ENCODE measurements around the gene CHMP5. TPM values are rescaled to one million over a fixed set of nuclear protein-coding genes. Genes with fewer than 3 reads are reported as not detected.

Gene CHMP5
- polyA plus RNA-seq: 100 to 1,000 TPM in 2 of 4 donors, 10 to 100 TPM in 2; 78.1 to 212 (median 134) TPM
- long read RNA-seq, donor 1, transcript CHMP5-201 (8 exons, 1,477 nt): major isoform, 112 of 237 reads
- long read RNA-seq, donor 1, transcript CHMP5-203 (2 exons, 576 nt): minor isoform, 6 of 237 reads
- long read RNA-seq, donor 1, partial matches to known transcripts: 113 of 237 reads
- long read RNA-seq, donor 1, other reads (novel, unspliced or antisense): 5 of 237 reads
- long read RNA-seq, donor 2, transcript CHMP5-201 (8 exons, 1,477 nt): major isoform, 24 of 29 reads
- long read RNA-seq, donor 2, partial matches to known transcripts: 5 of 29 reads
- long read RNA-seq, donor 2, other reads (novel, unspliced or antisense): 0 of 29 reads
- long read RNA-seq, donor 3, transcript CHMP5-201 (8 exons, 1,477 nt): major isoform, 23 of 52 reads
- long read RNA-seq, donor 3, partial matches to known transcripts: 26 of 52 reads
- long read RNA-seq, donor 3, other reads (novel, unspliced or antisense): 0 of 52 reads
- long read RNA-seq, donor 4, partial matches to known transcripts: 0 of 1 reads
- long read RNA-seq, donor 4, other reads (novel, unspliced or antisense): 0 of 1 reads
- long read RNA-seq, donor 5, transcript CHMP5-201 (8 exons, 1,477 nt): major isoform, 10 of 15 reads
- long read RNA-seq, donor 5, partial matches to known transcripts: 5 of 15 reads
- long read RNA-seq, donor 5, other reads (novel, unspliced or antisense): 0 of 15 reads
- long read RNA-seq, donor 6, transcript CHMP5-201 (8 exons, 1,477 nt): major isoform, 38 of 80 reads
- long read RNA-seq, donor 6, partial matches to known transcripts: 40 of 80 reads
- long read RNA-seq, donor 6, other reads (novel, unspliced or antisense): 0 of 80 reads
- long read RNA-seq, donor 7, transcript CHMP5-201 (8 exons, 1,477 nt): major isoform, 86 of 137 reads
- long read RNA-seq, donor 7, partial matches to known transcripts: 47 of 137 reads
- long read RNA-seq, donor 7, other reads (novel, unspliced or antisense): 0 of 137 reads
- long read RNA-seq, donor 8, transcript CHMP5-201 (8 exons, 1,477 nt): major isoform, 6 of 11 reads
- long read RNA-seq, donor 8, partial matches to known transcripts: 5 of 11 reads
- long read RNA-seq, donor 8, other reads (novel, unspliced or antisense): 0 of 11 reads
- long read RNA-seq, donor 9, transcript CHMP5-201 (8 exons, 1,477 nt): major isoform, 7 of 7 reads
- long read RNA-seq, donor 9, partial matches to known transcripts: 0 of 7 reads
- long read RNA-seq, donor 9, other reads (novel, unspliced or antisense): 0 of 7 reads
- long read RNA-seq, donor 10, transcript CHMP5-201 (8 exons, 1,477 nt): major isoform, 61 of 105 reads
- long read RNA-seq, donor 10, partial matches to known transcripts: 43 of 105 reads
- long read RNA-seq, donor 10, other reads (novel, unspliced or antisense): 0 of 105 reads

GRCh38 chr9:33264473-33265177, at the start of gene CHMP5, which contains the start of gene BAG1:
Gene CHMP5, plus strand, starts transcription at chr9:33265049. Its CDS starts 30 bp downstream, at chr9:33265079.
Gene BAG1, minus strand, starts transcription at chr9:33264708.
- Histone ChIP-seq H3K4me3 (ENCODE audit: low read depth in 1 of 3, low read length in 3 of 3) (peak within 1 kb of the TSS; percentile 81 to 97 (median 84)), H3K27ac (ENCODE audit: low read depth in 1 of 3, low read length in 2 of 3) (peak within 1 kb of the TSS; percentile 86 to 90 (median 90)), H3K27me3 (ENCODE audit: control insufficient read depth in 3 of 3, insufficient read depth in 3 of 3, low read length in 3 of 3) (no peaks in the 10 kb centered on the region), H3K4me1 (ENCODE audit: control insufficient read depth in 3 of 3, insufficient read depth in 2 of 3, low read depth in 1 of 3, low read length in 2 of 3) (peaks cover 3 to 11% (median 5%) of the 10 kb centered on the region in 3 donors), H3K36me3 (ENCODE audit: control insufficient read depth in 3 of 3, insufficient read depth in 2 of 3, low read depth in 1 of 3, low read length in 3 of 3) (peaks cover 11 to 31% (median 15%) of the 10 kb centered on the region in 3 donors), H3K9me3 (ENCODE audit: control insufficient read depth in 2 of 2, insufficient read depth in 1 of 2, low read depth in 1 of 2, low read length in 1 of 2) (no peaks in the 10 kb centered on the region)
- FAIRE-seq: no peak
- WGBS, 3 donors: 0% methylated on average over 49 to 67 of the region's 67 CpGs
- peak; percentile 100 for DNase-seq

GRCh38 chr9:33220681-33221567, 43.9 kb upstream of the CHMP5 start:
- H3K9me3 ChIP-seq (ENCODE audit: control insufficient read depth in 2 of 2, insufficient read depth in 1 of 2, low read depth in 1 of 2, low read length in 1 of 2): no peaks in the 10 kb centered on the region
- H3K27me3 ChIP-seq (ENCODE audit: control insufficient read depth in 3 of 3, insufficient read depth in 3 of 3, low read length in 3 of 3): peaks cover 0 to 4% (median 0%) of the 10 kb centered on the region in 3 donors
- FAIRE-seq (no peak), DNase-seq (no peak)
- H3K36me3 ChIP-seq (ENCODE audit: control insufficient read depth in 3 of 3, insufficient read depth in 2 of 3, low read depth in 1 of 3, low read length in 3 of 3): no peaks in the 10 kb centered on the region
- no peak overlapping the region for H3K4me3 ChIP-seq (ENCODE audit: low read depth in 1 of 3, low read length in 3 of 3)
- 74 to 85% (median 80%) methylated on average over 14 of the region's 14 CpGs for WGBS, 3 donors
- peaks cover 0 to 3% (median 2%) of the 10 kb centered on the region in 3 donors for H3K4me1 ChIP-seq (ENCODE audit: control insufficient read depth in 3 of 3, insufficient read depth in 2 of 3, low read depth in 1 of 3, low read length in 2 of 3)
- no peak overlapping the region for H3K27ac ChIP-seq (ENCODE audit: low read depth in 1 of 3, low read length in 2 of 3)

GRCh38 chr9:33221568-33221884, 43.3 kb upstream of the CHMP5 start:
- WGBS, 3 donors: 84 to 93% (median 89%) methylated on average over 3 of the region's 3 CpGs
- H3K4me1 ChIP-seq (ENCODE audit: control insufficient read depth in 3 of 3, insufficient read depth in 2 of 3, low read depth in 1 of 3, low read length in 2 of 3): peaks cover 0 to 3% (median 2%) of the 10 kb centered on the region in 3 donors
- no peak overlapping the region for H3K4me3 ChIP-seq (ENCODE audit: low read depth in 1 of 3, low read length in 3 of 3)
- no peak overlapping the region for H3K27ac ChIP-seq (ENCODE audit: low read depth in 1 of 3, low read length in 2 of 3)
- H3K36me3 ChIP-seq (ENCODE audit: control insufficient read depth in 3 of 3, insufficient read depth in 2 of 3, low read depth in 1 of 3, low read length in 3 of 3): no peaks in the 10 kb centered on the region
- no peaks in the 10 kb centered on the region for H3K27me3 ChIP-seq (ENCODE audit: control insufficient read depth in 3 of 3, insufficient read depth in 3 of 3, low read length in 3 of 3)
- DNase-seq: no peak
- no peaks in the 10 kb centered on the region for H3K9me3 ChIP-seq (ENCODE audit: control insufficient read depth in 2 of 2, insufficient read depth in 1 of 2, low read depth in 1 of 2, low read length in 1 of 2)
- no peak for FAIRE-seq

GRCh38 chr9:33222031-33222430, 42.8 kb upstream of the CHMP5 start:
- DNase-seq: no peak

GRCh38 chr9:33223696-33224095, 41.2 kb upstream of the CHMP5 start:
- no peaks in the 10 kb centered on the region for H3K36me3 ChIP-seq (ENCODE audit: control insufficient read depth in 3 of 3, insufficient read depth in 2 of 3, low read depth in 1 of 3, low read length in 3 of 3)
- WGBS, 3 donors: 67 to 77% (median 70%) methylated on average over 1 of the region's 1 CpG
- FAIRE-seq (no peak), DNase-seq (no peak)
- H3K27ac ChIP-seq (ENCODE audit: low read depth in 1 of 3, low read length in 2 of 3): no peak overlapping the region
- no peaks in the 10 kb centered on the region for H3K9me3 ChIP-seq (ENCODE audit: control insufficient read depth in 2 of 2, insufficient read depth in 1 of 2, low read depth in 1 of 2, low read length in 1 of 2)
- H3K4me1 ChIP-seq (ENCODE audit: control insufficient read depth in 3 of 3, insufficient read depth in 2 of 3, low read depth in 1 of 3, low read length in 2 of 3): peaks cover 0 to 3% (median 2%) of the 10 kb centered on the region in 3 donors
- H3K27me3 ChIP-seq (ENCODE audit: control insufficient read depth in 3 of 3, insufficient read depth in 3 of 3, low read length in 3 of 3): no peaks in the 10 kb centered on the region
- H3K4me3 ChIP-seq (ENCODE audit: low read depth in 1 of 3, low read length in 3 of 3): no peak overlapping the region

More at GRCh38 chr9:33222031-33222430, 42.8 kb upstream of the CHMP5 start:
- Histone ChIP-seq H3K27ac (ENCODE audit: low read depth in 1 of 3, low read length in 2 of 3) (no peak overlapping the region), H3K4me3 (ENCODE audit: low read depth in 1 of 3, low read length in 3 of 3) (no peak overlapping the region), H3K4me1 (ENCODE audit: control insufficient read depth in 3 of 3, insufficient read depth in 2 of 3, low read depth in 1 of 3, low read length in 2 of 3) (peaks cover 0 to 3% (median 2%) of the 10 kb centered on the region in 3 donors), H3K36me3 (ENCODE audit: control insufficient read depth in 3 of 3, insufficient read depth in 2 of 3, low read depth in 1 of 3, low read length in 3 of 3) (no peaks in the 10 kb centered on the region), H3K27me3 (ENCODE audit: control insufficient read depth in 3 of 3, insufficient read depth in 3 of 3, low read length in 3 of 3) (no peaks in the 10 kb centered on the region), H3K9me3 (ENCODE audit: control insufficient read depth in 2 of 2, insufficient read depth in 1 of 2, low read depth in 1 of 2, low read length in 1 of 2) (no peaks in the 10 kb centered on the region)
- no peak for FAIRE-seq
- WGBS, 3 donors: 48 to 61% (median 61%) methylated on average over 3 of the region's 3 CpGs

- Histone ChIP-seq H3K27ac (ENCODE audit: low read depth in 1 of 3, low read length in 2 of 3) (peak overlapping the region in 1 of 3 donors; percentile 8), H3K4me1 (ENCODE audit: control insufficient read depth in 3 of 3, insufficient read depth in 2 of 3, low read depth in 1 of 3, low read length in 2 of 3) (peaks cover 0 to 10% (median 2%) of the 10 kb centered on the region in 3 donors), H3K27me3 (ENCODE audit: control insufficient read depth in 3 of 3, insufficient read depth in 3 of 3, low read length in 3 of 3) (no peaks in the 10 kb centered on the region), H3K36me3 (ENCODE audit: control insufficient read depth in 3 of 3, insufficient read depth in 2 of 3, low read depth in 1 of 3, low read length in 3 of 3) (no peaks in the 10 kb centered on the region), H3K4me3 (ENCODE audit: low read depth in 1 of 3, low read length in 3 of 3) (no peak overlapping the region), H3K9me3 (ENCODE audit: control insufficient read depth in 2 of 2, insufficient read depth in 1 of 2, low read depth in 1 of 2, low read length in 1 of 2) (no peaks in the 10 kb centered on the region)
- 22 to 23% (median 23%) methylated on average over 6 of the region's 6 CpGs for WGBS, 3 donors
- FAIRE-seq (no peak), DNase-seq (peak; percentile 81 to 86)
Measured at GRCh38 chr9:33225319-33226147, 39.3 kb upstream of the CHMP5 start.

Measured in small intestine (tissue), 16 donors.